Stimulated activated naive CD8-positive, alpha-beta T cell treated with anti-CD3 and anti-CD28 coated beads, Interleukin-15, Interleukin-2, amounts not matched to agents 100 ng/mL and 50 ng/mL, for 24 hours (primary cell): ENCODE results near the gene TCEANC.
"Not testable (repeated sequence)": the region's sequence is repeated elsewhere in the genome, so short reads cannot be mapped to it uniquely, and the experiment has no call there.

Source experiments
- H3K27ac Mint-ChIP-seq: one replicate; pipeline ENCODE4 v1.8.0; 2021; ENCODE audit warnings: mild to moderate bottlenecking, mixed read lengths
- H3K27me3 Mint-ChIP-seq: one replicate; pipeline ENCODE4 v1.8.0; 2021; ENCODE audit warnings: mixed read lengths
- H3K36me3 Mint-ChIP-seq: one replicate; pipeline ENCODE4 v1.8.0; 2021; ENCODE audit warnings: low read depth, mixed read lengths
- H3K4me1 Mint-ChIP-seq: one replicate; pipeline ENCODE4 v1.8.0; 2021; ENCODE audit warnings: low read depth, mixed read lengths
- H3K4me3 Mint-ChIP-seq: one replicate; pipeline ENCODE4 v1.8.0; 2021; ENCODE audit warnings: mild to moderate bottlenecking, mixed read lengths
- H3K9me3 Mint-ChIP-seq: one replicate; pipeline ENCODE4 v1.8.0; 2021; ENCODE audit warnings: mixed read lengths

TCEANC gene, protein sequence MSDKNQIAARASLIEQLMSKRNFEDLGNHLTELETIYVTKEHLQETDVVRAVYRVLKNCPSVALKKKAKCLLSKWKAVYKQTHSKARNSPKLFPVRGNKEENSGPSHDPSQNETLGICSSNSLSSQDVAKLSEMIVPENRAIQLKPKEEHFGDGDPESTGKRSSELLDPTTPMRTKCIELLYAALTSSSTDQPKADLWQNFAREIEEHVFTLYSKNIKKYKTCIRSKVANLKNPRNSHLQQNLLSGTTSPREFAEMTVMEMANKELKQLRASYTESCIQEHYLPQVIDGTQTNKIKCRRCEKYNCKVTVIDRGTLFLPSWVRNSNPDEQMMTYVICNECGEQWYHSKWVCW

DNA sequence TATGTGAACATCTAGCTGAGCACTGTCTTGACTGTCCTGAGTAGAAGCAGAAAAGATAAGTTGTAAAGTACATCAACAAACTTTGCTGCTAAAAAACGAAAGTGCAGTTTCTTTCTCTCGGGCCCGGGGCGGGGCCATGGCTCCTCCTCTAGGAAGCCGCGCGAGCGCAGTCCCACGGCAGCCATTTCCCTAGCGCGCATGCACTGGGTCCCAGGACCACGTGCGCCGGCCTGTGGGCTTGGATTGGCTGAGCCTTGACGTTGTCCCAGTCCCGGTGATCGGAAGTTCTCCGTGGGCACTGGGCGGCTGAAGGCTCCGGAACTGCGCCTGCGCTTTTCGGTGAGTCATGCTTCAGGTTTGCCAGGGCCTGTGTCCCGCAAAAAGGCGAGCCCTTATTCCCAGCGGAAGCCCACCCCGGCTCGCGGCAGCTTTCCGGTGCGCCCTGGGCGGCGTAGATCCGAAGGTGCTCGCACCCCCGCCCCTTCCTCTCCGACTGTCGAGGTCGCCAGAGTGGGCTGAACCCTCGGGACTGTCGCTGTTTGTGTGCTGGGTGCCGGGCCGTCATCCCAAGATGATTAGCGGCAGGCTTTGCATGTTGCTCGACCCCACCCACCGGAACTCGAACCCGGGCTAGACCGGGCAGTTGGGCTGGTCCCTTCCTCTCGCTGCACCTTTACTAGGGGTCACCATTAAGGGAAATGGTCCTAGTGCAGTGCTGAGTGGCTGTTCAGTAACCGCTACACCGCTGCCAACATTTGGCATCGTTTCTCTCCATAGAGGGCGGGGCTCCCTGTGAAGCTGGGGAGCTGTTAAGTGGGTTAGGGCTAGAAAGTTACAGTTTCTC lies at the start of gene TCEANC:
TCEANC (plus strand) TSS at position 292 of the 844 bp plus-strand sequence. CDS start 9,368 bp downstream, outside the sequence.
- Mint-ChIP-seq H3K27me3 (no peaks in the 10 kb centered on the region), H3K4me1 (peaks cover 29% of the 10 kb centered on the region), H3K36me3 (no peaks in the 10 kb centered on the region), H3K9me3 (no peaks in the 10 kb centered on the region), H3K4me3 (peak within 1 kb of the TSS; percentile 85), H3K27ac (peak within 1 kb of the TSS; percentile 86)

DNA sequence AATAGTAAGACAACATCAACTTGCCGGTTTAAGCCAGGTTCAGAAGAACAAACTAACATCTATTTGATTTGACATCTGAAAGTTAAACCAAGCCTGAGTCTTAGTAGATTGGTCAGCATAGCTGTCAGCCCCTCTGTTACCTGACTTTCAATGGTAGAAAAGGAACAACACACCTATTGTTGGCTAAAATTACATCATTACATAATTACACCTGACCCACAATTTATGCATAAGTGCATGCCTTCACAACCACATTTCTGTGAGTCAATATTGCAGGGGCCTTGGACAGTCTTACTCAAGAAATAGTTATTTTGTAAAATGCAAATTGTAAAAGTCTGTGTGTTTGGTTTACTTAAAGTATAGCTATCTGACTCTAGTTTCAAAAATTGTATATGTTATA lies 47.3 kb upstream of the TCEANC start:
- no peaks in the 10 kb centered on the region for H3K9me3 Mint-ChIP-seq
- H3K4me1 Mint-ChIP-seq, result no peaks in the 10 kb centered on the region
- no peaks in the 10 kb centered on the region for H3K27me3 Mint-ChIP-seq
- H3K4me3 Mint-ChIP-seq, result no peak overlapping the region
- H3K27ac Mint-ChIP-seq, result no peak overlapping the region
- no peaks in the 10 kb centered on the region for H3K36me3 Mint-ChIP-seq

DNA sequence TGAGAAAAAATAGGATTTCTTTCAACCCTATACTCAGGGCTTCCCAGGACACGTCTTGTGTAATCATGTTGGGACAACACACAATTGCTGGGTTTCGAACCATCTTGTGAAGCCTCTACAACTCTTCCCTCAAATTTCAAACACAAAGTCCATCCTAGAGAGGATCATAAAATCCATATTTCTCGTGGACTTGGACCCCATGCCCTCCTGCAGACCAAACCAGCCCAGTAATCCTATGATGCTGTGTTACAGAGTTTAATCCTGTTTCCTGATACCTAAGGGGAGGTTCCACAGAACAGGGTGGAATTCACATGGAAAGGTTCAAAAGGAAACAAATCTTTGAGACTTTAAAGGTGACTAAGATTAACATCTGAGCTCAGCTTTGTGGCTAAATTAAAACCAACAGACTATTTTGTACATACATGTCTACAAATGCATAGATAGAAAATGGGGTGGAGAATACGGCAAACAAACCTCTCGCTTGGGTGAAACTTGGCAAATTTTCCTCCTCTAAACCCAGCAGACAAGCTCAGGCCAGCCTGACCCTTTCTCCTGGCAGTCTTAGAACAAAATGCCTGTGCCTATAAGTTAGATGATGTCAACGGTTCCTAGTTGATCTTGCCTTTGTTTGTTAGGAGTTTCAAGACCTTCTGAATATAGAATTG lies 45.5 kb upstream of the TCEANC start:
- Mint-ChIP-seq H3K4me3 (no peak overlapping the region), H3K9me3 (no peaks in the 10 kb centered on the region), H3K27ac (no peak overlapping the region), H3K27me3 (no peaks in the 10 kb centered on the region), H3K36me3 (no peaks in the 10 kb centered on the region), H3K4me1 (no peaks in the 10 kb centered on the region)

DNA sequence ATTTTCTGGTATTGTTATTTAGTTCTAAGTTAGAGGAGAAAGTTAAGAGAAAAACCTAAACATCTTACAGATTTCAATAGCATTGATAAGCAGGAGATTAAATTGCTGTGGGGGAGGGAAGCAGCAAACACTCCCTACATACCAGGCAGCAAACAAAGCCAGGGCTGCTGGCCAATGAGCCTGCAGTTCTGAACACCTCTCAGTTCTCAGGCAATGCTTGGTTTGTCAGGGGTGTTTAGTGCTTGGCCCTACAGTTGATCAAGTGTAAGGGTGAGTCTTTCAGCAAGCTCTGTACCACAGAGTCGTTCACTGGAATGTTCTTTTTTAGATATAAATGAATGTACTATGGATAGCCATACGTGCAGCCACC lies 45.0 kb upstream of the TCEANC start:
- H3K27me3 Mint-ChIP-seq, result no peaks in the 10 kb centered on the region
- H3K9me3 Mint-ChIP-seq, result no peaks in the 10 kb centered on the region
- no peaks in the 10 kb centered on the region for H3K36me3 Mint-ChIP-seq
- no peak overlapping the region for H3K27ac Mint-ChIP-seq
- H3K4me3 Mint-ChIP-seq, result no peak overlapping the region
- no peaks in the 10 kb centered on the region for H3K4me1 Mint-ChIP-seq

DNA sequence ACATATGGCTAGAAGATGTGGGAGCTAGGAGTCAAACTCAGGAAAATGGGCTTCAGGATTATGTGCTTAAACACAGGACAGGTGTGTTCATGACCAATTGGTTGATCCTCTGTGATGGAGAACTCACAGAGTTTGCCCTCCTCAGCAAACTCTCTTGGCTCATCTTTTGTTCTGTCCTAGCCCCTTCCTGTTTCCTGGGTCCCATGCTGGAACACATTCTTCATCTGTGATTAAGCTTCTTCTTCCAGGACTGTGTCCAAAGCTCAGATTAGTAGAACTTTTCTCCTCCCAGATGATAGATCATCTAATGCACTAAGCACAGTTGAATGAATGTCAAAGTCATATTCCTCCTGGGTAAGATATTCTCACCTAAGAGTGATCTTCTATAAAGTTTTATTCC lies 38.8 kb upstream of the TCEANC start:
- no peak overlapping the region for H3K4me3 Mint-ChIP-seq
- no peak overlapping the region for H3K27ac Mint-ChIP-seq
- no peaks in the 10 kb centered on the region for H3K36me3 Mint-ChIP-seq
- H3K9me3 Mint-ChIP-seq, result no peaks in the 10 kb centered on the region
- H3K4me1 Mint-ChIP-seq, result peaks cover 4% of the 10 kb centered on the region
- H3K27me3 Mint-ChIP-seq, result no peaks in the 10 kb centered on the region

DNA sequence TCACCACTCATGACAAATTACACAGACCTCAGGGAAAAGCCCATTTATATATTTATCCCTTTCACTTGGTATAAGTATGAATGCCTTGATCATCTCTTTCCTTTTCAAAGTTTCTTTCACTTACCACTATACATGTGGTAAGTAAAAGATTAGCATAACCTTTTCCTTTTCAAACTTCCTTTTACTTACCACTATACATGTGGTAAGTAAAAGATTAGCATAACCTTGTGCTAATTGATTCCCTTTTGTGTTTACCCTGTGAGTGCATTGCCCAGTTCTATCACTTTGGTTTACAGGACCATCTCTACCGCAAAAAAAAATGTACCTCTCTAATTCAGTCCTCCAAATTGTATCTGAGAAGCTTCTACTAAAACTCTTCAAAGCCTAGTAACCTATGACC lies 32.7 kb upstream of the TCEANC start:
- H3K9me3 Mint-ChIP-seq, result no peaks in the 10 kb centered on the region
- no peak overlapping the region for H3K4me3 Mint-ChIP-seq
- H3K27ac Mint-ChIP-seq, result no peak overlapping the region
- H3K4me1 Mint-ChIP-seq, result peaks cover 7% of the 10 kb centered on the region
- H3K36me3 Mint-ChIP-seq, result no peaks in the 10 kb centered on the region
- no peaks in the 10 kb centered on the region for H3K27me3 Mint-ChIP-seq

DNA sequence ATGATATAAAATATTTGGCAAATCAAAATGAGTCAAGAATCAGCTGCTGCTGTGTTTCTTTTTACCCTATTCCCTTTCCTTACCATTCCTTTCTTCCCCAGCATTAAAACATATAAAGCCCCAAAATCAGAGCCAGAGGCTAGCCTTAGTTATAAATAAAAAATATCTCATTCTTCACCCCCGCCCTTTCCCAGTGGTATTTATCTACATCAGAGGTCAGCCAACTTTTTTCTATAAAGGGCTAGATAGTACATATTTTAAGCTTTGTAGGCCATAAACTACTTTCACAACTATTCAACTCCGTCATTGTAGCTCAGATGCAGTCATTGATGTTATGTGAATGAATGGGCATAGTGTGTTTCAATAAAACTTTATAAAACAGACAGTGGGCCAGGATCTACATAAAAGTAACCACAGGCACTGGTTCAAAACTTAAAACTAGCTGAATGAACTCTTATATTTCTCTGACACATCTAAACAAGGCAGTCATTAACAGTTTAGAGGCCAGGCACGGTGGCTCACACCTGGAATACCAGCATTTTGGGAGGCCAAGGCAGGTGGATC lies 30.5 kb upstream of the TCEANC start:
- Mint-ChIP-seq H3K9me3 (no peaks in the 10 kb centered on the region), H3K4me1 (peaks cover 6% of the 10 kb centered on the region), H3K27me3 (no peaks in the 10 kb centered on the region), H3K27ac (no peak overlapping the region), H3K4me3 (no peak overlapping the region), H3K36me3 (no peaks in the 10 kb centered on the region)

DNA sequence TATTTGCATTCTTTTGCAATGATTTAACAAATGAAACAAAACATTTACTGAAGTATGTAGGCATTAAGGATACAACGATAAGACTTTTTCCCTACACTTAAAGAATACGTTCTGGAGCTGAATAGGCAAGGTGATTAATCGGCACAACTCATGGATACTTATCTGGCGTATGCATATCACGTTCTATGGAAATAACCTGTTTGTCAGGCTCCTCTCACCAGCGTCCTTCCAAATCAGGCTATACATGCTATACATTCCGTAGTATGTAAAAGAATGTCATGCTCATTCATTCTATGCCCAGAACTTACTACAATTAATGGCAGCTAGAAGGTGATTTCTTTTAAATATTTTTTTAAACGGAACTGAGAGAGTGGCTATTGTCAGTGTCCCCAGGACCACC lies 25.6 kb upstream of the TCEANC start:
- Mint-ChIP-seq H3K4me1 (no peaks in the 10 kb centered on the region), H3K4me3 (no peak overlapping the region), H3K27me3 (no peaks in the 10 kb centered on the region), H3K27ac (no peak overlapping the region), H3K36me3 (no peaks in the 10 kb centered on the region), H3K9me3 (no peaks in the 10 kb centered on the region)

DNA sequence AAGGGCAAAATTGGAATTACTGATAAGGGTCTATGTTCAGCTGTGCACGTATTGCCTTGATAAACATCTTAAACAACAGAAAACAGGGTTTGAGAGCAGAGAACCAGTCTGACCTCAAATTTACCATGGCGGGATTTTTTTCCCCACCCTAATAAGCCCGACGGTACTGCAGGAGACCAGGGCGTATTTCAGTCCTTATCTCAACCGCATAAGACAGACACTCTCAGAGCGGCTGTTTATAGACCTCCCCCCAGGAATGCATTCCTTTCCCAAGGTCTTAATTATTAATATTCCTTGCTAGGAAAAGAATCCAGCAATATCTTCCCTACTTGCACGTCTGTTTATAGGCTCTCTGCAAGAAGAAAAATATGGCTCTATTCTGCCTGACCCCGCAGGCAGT lies 15.7 kb upstream of the TCEANC start:
- peaks cover 11% of the 10 kb centered on the region for H3K9me3 Mint-ChIP-seq
- not testable (repeated sequence) for H3K36me3 Mint-ChIP-seq, H3K27me3 Mint-ChIP-seq, H3K27ac Mint-ChIP-seq, H3K4me3 Mint-ChIP-seq, H3K4me1 Mint-ChIP-seq

DNA sequence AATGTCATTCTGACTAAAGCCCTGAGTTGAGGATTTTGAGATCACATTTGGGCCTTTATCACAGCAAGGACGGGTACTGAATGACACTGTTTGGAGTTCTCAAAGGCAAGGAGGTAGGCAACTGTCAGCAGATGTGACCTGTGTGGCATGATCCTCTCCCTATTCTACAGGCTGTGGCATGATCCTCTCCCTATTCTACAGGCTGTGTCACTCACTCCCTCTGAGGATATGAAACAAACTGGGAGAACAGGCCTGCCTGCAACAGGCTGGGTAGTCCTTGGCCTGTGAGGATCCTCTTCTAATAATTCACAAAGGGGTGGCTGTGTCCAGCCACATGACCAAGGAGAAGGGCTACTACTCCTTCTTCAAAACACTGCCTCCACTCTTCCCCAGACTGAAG lies 14.9 kb upstream of the TCEANC start:
- Mint-ChIP-seq H3K36me3 (no peaks in the 10 kb centered on the region), H3K27me3 (no peaks in the 10 kb centered on the region), H3K4me3 (no peak overlapping the region), H3K9me3 (peaks cover 11% of the 10 kb centered on the region), H3K4me1 (no peaks in the 10 kb centered on the region), H3K27ac (no peak overlapping the region)

DNA sequence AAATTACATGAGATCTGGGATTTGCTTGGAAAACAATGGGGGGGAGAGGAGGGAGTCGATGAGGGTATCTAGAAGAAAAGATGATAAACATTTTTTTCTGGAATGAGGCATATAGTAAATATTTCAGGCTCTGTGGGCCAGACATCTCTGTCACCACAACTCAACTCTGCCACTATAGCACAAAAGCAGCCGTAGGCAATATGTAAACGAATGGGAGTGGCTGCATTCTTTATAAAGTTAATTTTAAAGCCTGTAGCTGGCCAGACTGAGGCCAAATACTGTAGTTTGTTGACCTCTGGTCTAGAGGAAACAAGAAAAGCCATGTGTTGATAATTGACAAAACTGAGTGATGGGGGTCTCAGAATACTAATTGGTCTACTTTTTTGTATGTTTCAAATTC lies 14.1 kb upstream of the TCEANC start:
- H3K36me3 Mint-ChIP-seq, result no peaks in the 10 kb centered on the region
- H3K4me3 Mint-ChIP-seq, result no peak overlapping the region
- peaks cover 11% of the 10 kb centered on the region for H3K9me3 Mint-ChIP-seq
- no peaks in the 10 kb centered on the region for H3K4me1 Mint-ChIP-seq
- H3K27me3 Mint-ChIP-seq, result no peaks in the 10 kb centered on the region
- no peak overlapping the region for H3K27ac Mint-ChIP-seq

DNA sequence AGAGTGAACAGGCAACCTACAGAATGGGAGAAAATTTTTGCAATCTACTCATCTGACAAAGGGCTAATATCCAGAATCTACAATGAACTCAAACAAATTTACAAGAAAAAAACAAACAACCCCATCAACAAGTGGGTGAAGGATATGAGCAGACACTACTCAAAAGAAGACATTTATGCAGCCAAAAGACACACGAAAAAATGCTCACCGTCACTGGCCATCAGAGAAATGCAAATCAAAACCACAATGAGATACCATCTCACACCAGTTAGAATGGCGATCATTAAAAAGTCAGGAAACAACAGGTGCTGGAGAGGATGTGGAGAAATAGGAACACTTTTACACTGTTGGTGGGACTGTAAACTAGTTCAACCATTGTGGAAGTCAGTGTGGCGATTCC lies 11.3 kb upstream of the TCEANC start:
- H3K9me3 Mint-ChIP-seq, H3K4me3 Mint-ChIP-seq, H3K4me1 Mint-ChIP-seq, H3K27ac Mint-ChIP-seq, H3K27me3 Mint-ChIP-seq, H3K36me3 Mint-ChIP-seq: not testable (repeated sequence)

DNA sequence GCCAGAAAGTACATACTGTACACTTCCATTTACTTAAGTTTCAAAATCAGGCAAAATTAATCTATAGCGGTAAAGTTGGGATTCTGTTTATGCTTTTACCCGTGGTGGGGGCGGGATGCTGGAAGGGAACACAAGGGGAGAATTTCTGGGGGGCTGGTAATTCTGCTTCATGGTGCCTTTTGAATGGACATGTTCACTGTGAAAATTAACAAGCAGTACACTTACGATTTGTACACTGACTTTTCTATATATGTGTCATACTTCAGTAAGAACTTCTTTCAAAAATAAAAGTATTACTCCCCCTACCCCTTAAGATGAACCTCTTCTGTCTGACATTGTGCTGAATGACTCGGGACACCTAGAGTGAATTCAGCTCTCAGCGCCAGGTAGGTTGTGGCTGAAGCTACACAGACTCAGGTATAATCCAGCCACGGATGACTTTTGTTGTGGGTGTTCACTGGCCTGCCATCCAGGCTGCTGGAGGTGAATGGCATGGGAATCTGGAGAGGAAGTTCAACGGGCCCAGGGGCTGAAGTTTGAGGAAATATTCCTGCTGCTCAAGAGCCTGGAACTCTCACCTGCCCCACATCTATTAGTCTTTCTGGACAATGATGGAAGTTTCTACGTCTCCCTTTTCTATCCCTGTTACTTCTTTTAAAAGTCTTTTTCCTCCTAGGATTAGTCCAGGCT lies 7.3 kb upstream of the TCEANC start:
- Mint-ChIP-seq H3K27ac (peak overlapping the region; percentile 56), H3K4me3 (no peak overlapping the region), H3K27me3 (no peaks in the 10 kb centered on the region), H3K4me1 (peaks cover 15% of the 10 kb centered on the region), H3K9me3 (no peaks in the 10 kb centered on the region), H3K36me3 (no peaks in the 10 kb centered on the region)

DNA sequence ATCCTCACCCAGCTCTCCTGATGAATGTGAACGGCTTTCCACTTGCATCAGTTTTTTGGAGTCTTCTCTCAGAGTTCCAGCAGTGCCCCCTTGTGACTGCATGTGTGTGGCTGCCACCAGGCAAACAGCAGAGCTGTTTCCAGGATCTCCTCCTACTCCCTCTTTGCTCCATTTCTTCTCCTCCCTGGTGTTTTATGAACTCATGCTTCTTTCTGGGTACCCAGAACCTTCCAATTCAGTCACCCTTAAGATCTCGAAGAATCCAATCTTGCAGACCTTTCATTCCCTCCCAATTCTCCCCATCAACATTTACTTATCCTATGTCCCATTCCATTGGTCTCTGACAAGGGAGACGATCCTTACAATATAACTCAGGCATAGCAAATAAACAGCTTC lies 6.8 kb upstream of the TCEANC start:
- Mint-ChIP-seq H3K27me3 (no peaks in the 10 kb centered on the region), H3K27ac (peak overlapping the region; percentile 56), H3K9me3 (no peaks in the 10 kb centered on the region), H3K4me1 (peaks cover 15% of the 10 kb centered on the region), H3K4me3 (no peak overlapping the region), H3K36me3 (no peaks in the 10 kb centered on the region)
